CD4-positive, alpha-beta T cell (primary cell): ENCODE results near the gene ZMYND11. TPM values are rescaled to one million over a fixed set of nuclear protein-coding genes. Genes with fewer than 3 reads are reported as not detected.

ENCODE experiments used
- ATAC-seq: fragments of 200-7000 bp; cut with Tn5 transposase; one replicate; pipeline ENCODE4 v1.10.0; 2022; ENCODE audit warnings: mild to moderate bottlenecking; ENCODE audit not compliant: poor library complexity
- CTCF ChIA-PET: fragments of 350-600 bp; sonication (Branson Sonifier 250); formaldehyde crosslinking; loops from one replicate; lab custom pipeline; 2021; ENCODE audit warnings: antibody characterized with exemption, inconsistent platforms; lab: Charles Lee
- POLR2A ChIA-PET: fragments of 350-600 bp; sonication (Branson Sonifier 250); formaldehyde crosslinking; loops from one replicate; lab custom pipeline; 2021; ENCODE audit warnings: antibody characterized with exemption, inconsistent platforms; lab: Charles Lee
- DNase-seq, 14 experiments: peaks; one replicate each; pipeline ENCODE4 v3.0.0-alpha.2; 2013 to 2020; ENCODE audit warnings: mixed read lengths in 2 of 14
- H3K27ac ChIP-seq, 2 donors: one replicate each; pipeline versions ENCODE4 v1.5.1 to v1.7.0; 2013; ENCODE audit warnings: low read length in 2 of 2, low read depth in 1 of 2, mild to moderate bottlenecking in 1 of 2
- H3K27me3 ChIP-seq, 2 experiments: 1 replicate in 1 of 2; 2 replicates in 1 of 2; pipeline versions ENCODE4 v1.6.1 to v1.7.0; 2013; ENCODE audit warnings: low read length in 2 of 2, control low read depth in 1 of 2, mild to moderate bottlenecking in 1 of 2, moderate library complexity in 1 of 2; ENCODE audit not compliant: insufficient read depth in 2 of 2, control insufficient read depth in 1 of 2
- H3K36me3 ChIP-seq: one replicate; pipeline ENCODE4 v1.6.1; 2013; ENCODE audit warnings: low read length, control low read depth; ENCODE audit not compliant: insufficient read depth
- H3K4me1 ChIP-seq: one replicate; pipeline ENCODE4 v1.6.1; 2013; ENCODE audit warnings: low read length, control low read depth; ENCODE audit not compliant: insufficient read depth
- H3K4me3 ChIP-seq: one replicate; pipeline ENCODE4 v1.5.1; 2013; ENCODE audit warnings: mild to moderate bottlenecking, low read length, moderate library complexity
- H3K9me3 ChIP-seq, 2 experiments: 1 replicate in 1 of 2; 2 replicates in 1 of 2; pipeline versions ENCODE4 v1.6.1 to v1.7.0; 2013; ENCODE audit warnings: low read length in 2 of 2, mild to moderate bottlenecking in 2 of 2, control low read depth in 1 of 2, moderate library complexity in 1 of 2; ENCODE audit not compliant: control insufficient read depth in 1 of 2, insufficient read depth in 1 of 2
- H3K27ac Mint-ChIP-seq: one replicate; pipeline ENCODE4 v1.8.0; 2020; ENCODE audit warnings: mixed read lengths
- H3K27me3 Mint-ChIP-seq: one replicate; pipeline ENCODE4 v1.8.0; 2021; ENCODE audit warnings: mixed read lengths
- H3K36me3 Mint-ChIP-seq: one replicate; pipeline ENCODE4 v1.8.0; 2021; ENCODE audit warnings: low read depth, mixed read lengths
- H3K4me1 Mint-ChIP-seq: one replicate; pipeline ENCODE4 v1.8.0; 2021; ENCODE audit warnings: low read depth, mixed read lengths
- H3K4me3 Mint-ChIP-seq: one replicate; pipeline ENCODE4 v1.8.0; 2020; ENCODE audit warnings: mild to moderate bottlenecking, mixed read lengths
- H3K9me3 Mint-ChIP-seq: one replicate; pipeline ENCODE4 v1.8.0; 2020; ENCODE audit warnings: mixed read lengths
- intact Hi-C, 2 experiments: fragments of 100-400 bp; cut with DNase I in 1 of 2; cut with micrococcal nuclease in 1 of 2; formaldehyde crosslinking; loops; one replicate each; pipeline versions ENCODE4 v1.15.1 to v1.9.0; 2023 to 2025; cut with DNase I, micrococcal nuclease
- total RNA-seq, 174 experiments: library from RNA in 2 of 174; stranded (reverse) in 2 of 174; gene quantifications; one replicate each; pipeline ENCODE4 v1.2.3 and lab custom pipeline; 2021 to 2026
- TF ChIP-seq, protein P1 (sequence below): fragments of 200-600 bp; IDR thresholded peaks from one replicate; pipeline ENCODE4 v1.8.0; 2022; ENCODE audit warnings: antibody characterized with exemption, mild to moderate bottlenecking

The ZMYND11 gene
- total RNA-seq, 2 experiments from 2014 or later: 19.9 to 22.2 TPM

DNA sequence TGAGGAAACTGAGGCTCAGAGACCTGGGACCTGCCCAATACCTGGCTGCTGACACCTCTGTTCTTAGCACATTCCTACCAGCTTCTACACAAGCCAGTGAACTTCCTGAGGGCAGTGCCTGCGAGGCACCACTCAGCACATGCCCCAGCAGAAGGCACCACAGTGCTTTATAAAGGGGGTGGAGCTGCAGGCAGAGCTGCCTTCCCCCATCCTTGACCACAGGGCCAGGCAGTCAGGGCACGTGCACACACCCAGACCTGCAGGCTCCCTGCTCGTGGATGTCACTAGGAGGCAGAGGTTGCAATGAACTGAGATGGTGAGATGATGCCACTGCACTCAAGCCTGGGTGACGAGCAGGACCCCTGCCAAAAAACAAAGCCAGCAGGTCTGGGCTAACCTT is 47.0 kb upstream of the ZMYND11 start:
- H3K4me3 Mint-ChIP-seq: no peak overlapping the region
- DNase-seq: no peak
- H3K27ac Mint-ChIP-seq: no peak overlapping the region
- Histone ChIP-seq H3K4me3 (no peak overlapping the region), H3K36me3 (no peaks in the 10 kb centered on the region), H3K9me3 (peaks cover 0 to 13% of the 10 kb centered on the region in 2 experiments), H3K27me3 (peaks cover 0 to 13% of the 10 kb centered on the region in 2 experiments), H3K27ac (no peak overlapping the region), H3K4me1 (peaks cover 14% of the 10 kb centered on the region)
- H3K36me3 Mint-ChIP-seq: no peaks in the 10 kb centered on the region
- TF ChIP-seq, protein P1, sequence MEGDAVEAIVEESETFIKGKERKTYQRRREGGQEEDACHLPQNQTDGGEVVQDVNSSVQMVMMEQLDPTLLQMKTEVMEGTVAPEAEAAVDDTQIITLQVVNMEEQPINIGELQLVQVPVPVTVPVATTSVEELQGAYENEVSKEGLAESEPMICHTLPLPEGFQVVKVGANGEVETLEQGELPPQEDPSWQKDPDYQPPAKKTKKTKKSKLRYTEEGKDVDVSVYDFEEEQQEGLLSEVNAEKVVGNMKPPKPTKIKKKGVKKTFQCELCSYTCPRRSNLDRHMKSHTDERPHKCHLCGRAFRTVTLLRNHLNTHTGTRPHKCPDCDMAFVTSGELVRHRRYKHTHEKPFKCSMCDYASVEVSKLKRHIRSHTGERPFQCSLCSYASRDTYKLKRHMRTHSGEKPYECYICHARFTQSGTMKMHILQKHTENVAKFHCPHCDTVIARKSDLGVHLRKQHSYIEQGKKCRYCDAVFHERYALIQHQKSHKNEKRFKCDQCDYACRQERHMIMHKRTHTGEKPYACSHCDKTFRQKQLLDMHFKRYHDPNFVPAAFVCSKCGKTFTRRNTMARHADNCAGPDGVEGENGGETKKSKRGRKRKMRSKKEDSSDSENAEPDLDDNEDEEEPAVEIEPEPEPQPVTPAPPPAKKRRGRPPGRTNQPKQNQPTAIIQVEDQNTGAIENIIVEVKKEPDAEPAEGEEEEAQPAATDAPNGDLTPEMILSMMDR: no peak
- no peaks in the 10 kb centered on the region for H3K27me3 Mint-ChIP-seq
- no peak for ATAC-seq
- ChIA-PET POLR2A (no interaction called here), CTCF (no interaction called here)
- intact Hi-C loops: no loop called here
- H3K9me3 Mint-ChIP-seq: no peaks in the 10 kb centered on the region
- peaks cover 7% of the 10 kb centered on the region for H3K4me1 Mint-ChIP-seq

DNA sequence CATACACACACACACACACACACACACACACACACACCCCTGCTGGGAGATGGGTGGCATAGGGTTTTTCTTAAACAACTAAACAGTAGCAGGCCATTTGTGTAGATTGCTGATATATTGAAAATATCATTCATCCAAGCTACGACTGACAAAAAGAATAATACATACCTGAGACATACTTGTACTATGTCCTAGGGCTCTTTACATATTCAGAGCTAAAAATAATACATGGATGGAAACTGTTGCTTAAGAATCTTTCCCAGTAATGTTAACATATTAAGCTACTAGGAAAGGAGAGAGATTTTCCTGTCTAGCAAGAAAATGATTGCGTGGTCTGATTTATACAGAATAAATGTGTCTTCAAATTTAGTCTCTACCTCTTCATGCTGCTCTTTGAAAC is 46.0 kb upstream of the ZMYND11 start:
- Mint-ChIP-seq H3K4me3 (no peak overlapping the region), H3K4me1 (peaks cover 7% of the 10 kb centered on the region), H3K36me3 (no peaks in the 10 kb centered on the region), H3K27me3 (no peaks in the 10 kb centered on the region), H3K27ac (no peak overlapping the region), H3K9me3 (peaks cover 2% of the 10 kb centered on the region)
- intact Hi-C loops: no loop called here
- ChIA-PET POLR2A (no interaction called here), CTCF (no interaction called here)
- H3K9me3 ChIP-seq: peaks cover 0 to 13% of the 10 kb centered on the region in 2 experiments
- H3K27me3 ChIP-seq: peaks cover 0 to 13% of the 10 kb centered on the region in 2 experiments
- TF ChIP-seq, protein P1: no peak
- DNase-seq: no peak
- H3K4me3 ChIP-seq: no peak overlapping the region
- ATAC-seq: no peak
- H3K4me1 ChIP-seq: peaks cover 14% of the 10 kb centered on the region
- H3K36me3 ChIP-seq: no peaks in the 10 kb centered on the region
- H3K27ac ChIP-seq: no peak overlapping the region

DNA sequence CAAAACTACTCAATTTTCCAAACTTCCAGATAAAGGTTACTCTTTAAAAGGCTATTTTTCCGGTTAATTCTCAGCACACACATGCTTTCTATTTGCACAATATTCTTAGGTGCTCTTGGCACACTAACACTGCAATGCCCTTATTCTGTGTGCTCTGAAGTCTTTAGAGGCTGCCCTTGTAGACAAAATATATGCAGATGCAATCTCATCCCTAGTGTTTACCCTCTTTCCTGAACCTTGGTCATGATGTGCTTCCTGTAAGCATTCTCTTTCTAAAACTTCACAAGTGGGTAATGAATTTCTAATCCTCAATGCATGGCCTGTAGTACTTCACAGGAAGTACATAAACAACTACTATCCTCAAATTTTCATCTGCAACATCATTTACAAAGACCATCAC is 45.1 kb upstream of the ZMYND11 start:
- Mint-ChIP-seq H3K4me3 (no peak overlapping the region), H3K36me3 (no peaks in the 10 kb centered on the region), H3K27me3 (no peaks in the 10 kb centered on the region), H3K9me3 (peaks cover 4% of the 10 kb centered on the region), H3K27ac (no peak overlapping the region), H3K4me1 (peaks cover 7% of the 10 kb centered on the region)
- Histone ChIP-seq H3K4me1 (peaks cover 14% of the 10 kb centered on the region), H3K36me3 (no peaks in the 10 kb centered on the region), H3K27ac (no peak overlapping the region), H3K4me3 (no peak overlapping the region), H3K27me3 (peaks cover 0 to 13% of the 10 kb centered on the region in 2 experiments), H3K9me3 (peaks cover 0 to 13% of the 10 kb centered on the region in 2 experiments)
- intact Hi-C loops: no loop called here
- ATAC-seq: no peak
- ChIA-PET CTCF (no interaction called here), POLR2A (no interaction called here)
- no peak for DNase-seq
- TF ChIP-seq, protein P1: no peak
